ENCODE data around the gene MYL7.

DNA sequence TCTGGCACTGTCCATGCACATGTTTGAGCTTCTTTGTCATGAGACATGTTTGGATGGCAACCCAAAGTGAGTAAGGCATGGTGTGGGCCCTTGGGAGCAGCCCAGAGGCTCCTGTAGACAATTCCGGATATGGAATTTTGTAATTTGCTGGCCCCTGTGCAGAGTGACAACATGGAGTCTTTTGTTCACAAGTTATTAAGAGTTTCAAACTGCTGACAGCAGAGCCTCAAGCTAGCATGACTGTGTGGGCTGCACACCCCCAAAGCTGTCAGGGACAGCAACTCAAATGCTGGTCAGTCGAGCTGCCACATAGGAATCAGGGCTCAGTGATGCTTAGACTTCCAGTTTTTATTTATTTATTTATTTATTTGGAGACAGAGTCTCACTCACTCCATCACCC lies 7.0 kb upstream of the MYL7 start:
- TF ChIP-seq, protein P1, sequence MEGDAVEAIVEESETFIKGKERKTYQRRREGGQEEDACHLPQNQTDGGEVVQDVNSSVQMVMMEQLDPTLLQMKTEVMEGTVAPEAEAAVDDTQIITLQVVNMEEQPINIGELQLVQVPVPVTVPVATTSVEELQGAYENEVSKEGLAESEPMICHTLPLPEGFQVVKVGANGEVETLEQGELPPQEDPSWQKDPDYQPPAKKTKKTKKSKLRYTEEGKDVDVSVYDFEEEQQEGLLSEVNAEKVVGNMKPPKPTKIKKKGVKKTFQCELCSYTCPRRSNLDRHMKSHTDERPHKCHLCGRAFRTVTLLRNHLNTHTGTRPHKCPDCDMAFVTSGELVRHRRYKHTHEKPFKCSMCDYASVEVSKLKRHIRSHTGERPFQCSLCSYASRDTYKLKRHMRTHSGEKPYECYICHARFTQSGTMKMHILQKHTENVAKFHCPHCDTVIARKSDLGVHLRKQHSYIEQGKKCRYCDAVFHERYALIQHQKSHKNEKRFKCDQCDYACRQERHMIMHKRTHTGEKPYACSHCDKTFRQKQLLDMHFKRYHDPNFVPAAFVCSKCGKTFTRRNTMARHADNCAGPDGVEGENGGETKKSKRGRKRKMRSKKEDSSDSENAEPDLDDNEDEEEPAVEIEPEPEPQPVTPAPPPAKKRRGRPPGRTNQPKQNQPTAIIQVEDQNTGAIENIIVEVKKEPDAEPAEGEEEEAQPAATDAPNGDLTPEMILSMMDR (conservative IDR thresholded peaks at IDR 0.05; ENCODE audit: low read depth, low read length) = no peak
- TF ChIP-seq EZH2 (IDR thresholded peaks at IDR 0.05; ENCODE audit: borderline replicate concordance, low read depth, low read length, poor library complexity, severe bottlenecking) = no peak

All from A673 (cell line).